GM19463 (cell line): Measurements from ENCODE around the gene TCF25.
"Not testable (repeated sequence)": the region's sequence is repeated elsewhere in the genome, so short reads cannot be mapped to it uniquely, and the experiment has no call there.

Experiments
- ATAC-seq: cut with Tn5 transposase; IDR thresholded peaks from one replicate; pipeline ENCODE4 v1.9.1; 2021; ENCODE audit warnings: mild to moderate bottlenecking, moderate library complexity; ENCODE audit not compliant: unreplicated experiment

The TCF25 gene, protein sequence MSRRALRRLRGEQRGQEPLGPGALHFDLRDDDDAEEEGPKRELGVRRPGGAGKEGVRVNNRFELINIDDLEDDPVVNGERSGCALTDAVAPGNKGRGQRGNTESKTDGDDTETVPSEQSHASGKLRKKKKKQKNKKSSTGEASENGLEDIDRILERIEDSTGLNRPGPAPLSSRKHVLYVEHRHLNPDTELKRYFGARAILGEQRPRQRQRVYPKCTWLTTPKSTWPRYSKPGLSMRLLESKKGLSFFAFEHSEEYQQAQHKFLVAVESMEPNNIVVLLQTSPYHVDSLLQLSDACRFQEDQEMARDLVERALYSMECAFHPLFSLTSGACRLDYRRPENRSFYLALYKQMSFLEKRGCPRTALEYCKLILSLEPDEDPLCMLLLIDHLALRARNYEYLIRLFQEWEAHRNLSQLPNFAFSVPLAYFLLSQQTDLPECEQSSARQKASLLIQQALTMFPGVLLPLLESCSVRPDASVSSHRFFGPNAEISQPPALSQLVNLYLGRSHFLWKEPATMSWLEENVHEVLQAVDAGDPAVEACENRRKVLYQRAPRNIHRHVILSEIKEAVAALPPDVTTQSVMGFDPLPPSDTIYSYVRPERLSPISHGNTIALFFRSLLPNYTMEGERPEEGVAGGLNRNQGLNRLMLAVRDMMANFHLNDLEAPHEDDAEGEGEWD

GRCh38 chr16:89873109-89873971 lies at the start of gene TCF25:
TSS of gene TCF25 (plus strand) at chr16:89873592. CDS start at chr16:89873668, 76 bp downstream.
- ATAC-seq, result peak; percentile 33

DNA sequence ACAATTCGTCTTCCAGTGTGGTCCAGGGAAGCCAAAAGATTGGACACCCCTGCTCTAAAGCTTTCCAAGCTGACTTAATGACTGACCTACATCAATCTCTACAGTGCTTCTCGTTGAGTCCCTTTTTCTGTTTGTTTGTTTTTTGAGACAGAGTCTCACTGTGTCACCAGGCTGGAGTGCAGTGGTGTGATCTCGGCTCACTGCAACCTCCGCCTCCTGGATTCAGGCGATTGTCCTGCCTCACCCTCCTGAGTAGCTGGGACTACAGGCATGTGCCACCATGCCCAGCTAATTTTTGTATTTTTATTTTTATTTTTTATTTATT lies 49.6 kb upstream of the TCF25 start:
- ATAC-seq, result not testable (repeated sequence)

DNA sequence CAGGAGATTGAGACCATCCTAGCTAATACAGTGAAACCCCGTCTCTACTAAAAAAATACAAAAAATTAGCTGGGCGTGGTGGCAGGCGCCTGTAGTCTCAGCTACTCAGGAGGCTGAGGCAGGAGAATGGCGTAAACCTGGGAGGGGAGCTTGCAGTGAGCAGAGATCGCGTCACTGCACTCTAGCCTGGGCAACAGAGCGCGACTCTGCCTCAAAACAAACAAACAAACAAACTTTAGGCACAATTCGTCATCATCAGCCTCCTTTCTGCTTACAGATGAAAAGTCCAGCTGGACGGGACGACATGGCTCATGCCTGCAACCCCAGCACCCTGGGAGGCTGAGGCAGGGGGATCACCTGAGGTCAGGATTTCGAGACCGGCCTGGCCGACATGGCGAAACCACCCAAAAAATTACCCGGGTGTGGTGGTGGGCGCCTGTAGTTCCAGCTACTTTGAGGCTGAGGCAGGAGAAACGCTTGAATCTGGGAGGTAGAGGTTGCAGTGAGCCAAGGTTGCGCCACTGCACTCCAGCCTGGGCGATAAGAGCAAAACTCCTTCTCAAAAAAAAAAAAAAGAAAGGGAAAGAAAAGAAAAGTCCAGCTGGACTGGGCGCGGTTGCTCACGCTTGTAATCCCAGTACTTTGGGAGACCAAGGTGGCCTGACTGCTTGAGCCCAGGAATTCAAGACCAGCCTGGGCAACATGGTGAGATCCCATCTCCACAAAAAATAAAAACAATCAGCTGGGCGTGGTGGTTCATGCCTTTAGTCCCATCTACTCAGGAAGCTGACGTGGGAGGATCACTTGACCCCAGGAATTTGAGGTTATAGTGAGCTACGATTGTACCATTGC lies 46.6 kb upstream of the TCF25 start:
- ATAC-seq, result no peak

DNA sequence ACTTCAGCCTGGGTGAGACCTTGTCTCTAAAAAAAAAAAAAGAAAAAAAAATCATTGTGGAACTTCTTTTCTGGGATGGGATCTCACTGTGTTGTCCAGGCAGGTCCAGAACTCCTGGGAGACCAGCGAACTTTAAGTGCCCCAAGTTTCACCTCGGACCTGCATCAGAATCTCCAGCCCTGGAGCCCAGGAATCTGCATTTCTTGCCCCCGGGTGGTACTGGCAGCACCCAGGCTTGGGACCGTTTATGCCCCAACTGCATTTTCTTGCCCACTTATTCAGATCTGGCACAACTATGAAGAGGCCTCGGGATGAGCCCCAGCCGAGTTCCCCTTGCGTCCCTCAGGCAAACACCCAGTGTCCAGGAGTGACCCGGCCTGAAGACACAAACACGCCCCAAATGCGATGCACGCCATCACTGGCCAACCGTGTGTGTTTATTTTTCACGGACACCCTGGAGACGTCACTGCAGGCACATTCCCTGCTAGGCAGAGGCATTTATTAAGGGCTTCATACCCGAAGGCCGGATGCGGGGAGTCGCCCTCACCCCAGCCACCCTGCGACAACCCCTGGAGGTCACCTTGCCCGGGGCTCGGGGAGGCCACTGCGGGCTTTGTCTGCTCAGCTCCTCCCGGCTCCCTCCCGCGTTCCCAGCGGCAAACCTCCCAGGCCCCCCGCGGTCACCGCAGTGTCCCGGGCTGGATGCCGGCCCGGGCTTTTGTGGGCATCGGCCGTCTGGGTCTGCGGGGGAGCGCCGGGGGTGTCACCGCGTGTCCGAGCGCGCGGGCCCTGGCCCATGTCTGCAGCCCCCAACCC lies 45.8 kb upstream of the TCF25 start:
- no peak for ATAC-seq

- ATAC-seq, result peak; percentile 62
Observed at GRCh38 chr16:89828199-89828869, 45.1 kb upstream of the TCF25 start, which contains the start of gene SPIRE2. TSS of gene SPIRE2 (plus strand) at chr16:89828475. CDS start at chr16:89828551, 76 bp downstream.

DNA sequence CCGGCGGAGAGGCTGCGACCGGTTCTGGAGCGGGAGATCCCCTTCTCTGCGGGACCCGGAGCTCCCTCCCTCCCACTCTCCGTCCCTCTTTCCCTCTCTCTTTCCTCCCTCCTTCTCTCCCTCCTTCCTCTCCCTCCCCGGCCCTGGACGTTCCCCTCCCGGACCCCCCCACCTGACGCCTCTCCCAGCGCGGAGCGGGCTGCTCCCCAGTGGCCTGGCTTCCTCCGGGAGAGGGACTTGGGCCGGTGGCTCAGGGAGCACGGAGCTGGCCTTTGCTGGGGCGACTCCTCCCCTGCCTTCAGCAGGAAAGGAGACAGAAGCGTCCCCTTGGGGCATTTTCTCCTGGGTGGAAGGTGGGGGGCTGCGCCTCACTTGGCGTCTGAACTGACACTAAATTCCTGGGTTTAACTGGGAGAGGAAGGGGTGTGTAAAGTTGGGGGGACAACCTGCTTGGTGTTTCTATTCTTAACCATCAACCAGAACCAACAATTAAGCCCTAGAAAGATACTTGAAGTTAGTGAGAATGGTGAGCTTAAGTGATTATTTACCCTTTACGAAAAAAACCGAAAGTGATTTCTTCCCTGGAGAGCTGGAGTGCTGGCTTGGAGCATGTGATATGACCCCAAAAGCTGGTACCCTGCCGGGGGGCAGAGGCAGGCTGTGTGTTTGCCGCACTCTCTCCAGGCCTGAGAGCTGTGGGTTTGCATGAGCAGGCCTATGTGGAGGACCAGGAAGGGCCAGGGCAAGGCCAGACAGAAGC lies 44.3 kb upstream of the TCF25 start:
- no peak for ATAC-seq

GRCh38 chr16:89829630-89830437 lies 43.6 kb upstream of the TCF25 start:
- ATAC-seq, result no peak

- ATAC-seq, result no peak
Observed at GRCh38 chr16:89831810-89832328, 41.5 kb upstream of the TCF25 start.

GRCh38 chr16:89833664-89834363 lies 39.6 kb upstream of the TCF25 start:
- ATAC-seq, result not testable (repeated sequence)

DNA sequence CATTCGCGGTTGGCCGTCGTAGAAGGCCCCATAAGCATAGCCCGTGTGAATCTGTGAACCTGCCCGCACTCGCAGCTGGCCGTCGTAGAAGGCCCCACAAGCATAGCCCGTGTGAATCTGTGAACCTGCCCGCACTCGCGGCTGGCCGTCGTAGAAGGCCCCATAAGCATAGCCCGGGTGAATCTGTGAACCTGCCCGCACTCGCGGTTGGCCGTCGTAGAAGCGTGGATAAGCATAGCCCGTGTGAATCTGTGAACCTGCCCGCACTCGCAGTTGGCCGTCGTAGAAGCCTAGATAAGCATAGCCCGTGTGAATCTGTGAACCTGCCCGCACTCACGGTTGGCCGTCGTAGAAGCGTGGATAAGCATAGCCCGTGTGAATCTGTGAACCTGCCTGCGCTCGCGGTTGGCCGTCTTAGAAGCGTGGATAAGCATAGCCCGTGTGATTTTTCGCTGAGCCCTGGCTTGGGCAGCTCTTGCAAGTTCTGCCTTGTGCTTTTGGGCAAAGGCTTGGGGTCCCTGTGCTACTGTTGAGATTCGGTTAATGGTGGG lies 38.5 kb upstream of the TCF25 start:
- not testable (repeated sequence) for ATAC-seq

GRCh38 chr16:89836484-89836883 lies 36.9 kb upstream of the TCF25 start:
- not testable (repeated sequence) for ATAC-seq

GRCh38 chr16:89837014-89837546 lies 36.3 kb upstream of the TCF25 start:
- no peak for ATAC-seq

GRCh38 chr16:89841275-89841674 lies 32.1 kb upstream of the TCF25 start:
- ATAC-seq, result no peak

DNA sequence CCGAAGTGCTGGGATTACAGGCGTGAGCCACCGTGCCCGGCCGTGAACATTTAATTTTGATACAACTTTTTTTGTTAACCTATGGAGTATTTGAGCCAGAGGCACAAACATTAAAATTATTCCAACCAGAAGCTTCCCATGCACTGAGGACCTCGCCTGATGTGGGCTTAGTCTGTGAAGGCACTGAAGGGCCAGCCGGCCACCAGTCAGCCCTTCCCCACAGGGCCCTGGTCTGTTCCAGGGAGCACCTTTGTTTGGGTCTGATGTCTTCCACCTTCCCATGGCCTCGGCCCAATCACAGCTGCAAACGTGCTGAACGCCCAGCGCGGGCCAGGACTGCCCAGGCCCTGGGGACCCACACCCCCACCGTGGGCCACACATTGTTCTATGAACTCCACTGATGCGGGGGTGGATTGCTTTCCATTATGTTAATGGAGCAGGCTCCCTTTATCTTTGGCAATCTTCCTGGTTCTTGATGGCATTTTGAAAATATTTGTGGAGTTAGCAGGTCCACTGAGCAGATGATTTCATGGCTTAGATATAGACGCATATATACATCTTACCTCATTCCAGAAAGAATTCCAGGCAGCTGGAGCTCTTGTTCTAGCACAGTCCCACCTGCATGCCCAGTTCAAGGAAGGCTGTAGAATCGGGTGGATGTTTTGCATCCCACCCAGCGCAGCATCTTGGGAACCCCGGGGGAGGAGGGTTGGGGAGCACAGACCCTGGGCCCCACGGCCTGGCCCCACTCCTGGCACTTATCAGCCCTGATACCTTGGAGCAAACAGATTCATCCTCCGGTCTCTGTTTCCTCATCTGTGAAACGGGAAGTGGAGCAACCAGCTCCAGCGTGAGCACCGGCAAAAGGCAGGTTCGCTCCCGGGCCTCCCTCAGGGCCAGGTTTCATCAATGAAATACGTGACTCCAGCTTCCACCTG lies 30.7 kb upstream of the TCF25 start:
- ATAC-seq, result no peak
